HL-60 (cell line): ENCODE data around the gene LENG9.

Experiments
- DNase-seq, 2 experiments: peaks; one replicate each; pipeline ENCODE4 v3.0.0-alpha.2; 2010 to 2020; ENCODE audit warnings: low read depth in 1 of 2, low spot score in 1 of 2
- H3K27ac ChIP-seq: fragments of 250-450 bp; sonication (Bioruptor Pico); replicated peaks from 2 replicates; pipeline ENCODE4 v1.5.1; 2020; ENCODE audit warnings: mild to moderate bottlenecking, moderate library complexity
- H3K27me3 ChIP-seq: fragments of 250-450 bp; sonication (Bioruptor Pico); 2 replicates; pipeline ENCODE4 v1.5.1; 2021; ENCODE audit warnings: mild to moderate bottlenecking, moderate library complexity; ENCODE audit not compliant: insufficient read depth, poor library complexity, severe bottlenecking
- H3K4me3 ChIP-seq: replicated peaks from 2 replicates; pipeline ENCODE4 v1.5.1; 2011; ENCODE audit warnings: mild to moderate bottlenecking, control low read depth, low read length; ENCODE audit not compliant: insufficient read depth
- GABPA ChIP-seq: IDR thresholded peaks from 2 replicates; pipeline ENCODE4 v1.6.1; 2012; ENCODE audit warnings: low read depth
- POLR2AphosphoS5 ChIP-seq: IDR thresholded peaks from 2 replicates; pipeline ENCODE4 v1.6.1; 2012; ENCODE audit warnings: low read depth
- REST ChIP-seq: IDR thresholded peaks from 2 replicates; pipeline ENCODE4 v1.6.1; 2012; ENCODE audit warnings: low read depth; ENCODE audit not compliant: insufficient replicate concordance
- SPI1 ChIP-seq: IDR thresholded peaks from 2 replicates; pipeline ENCODE4 v1.6.1; 2012; ENCODE audit warnings: low read depth, mild to moderate bottlenecking, borderline replicate concordance
- TF ChIP-seq, protein P1 (sequence below): IDR thresholded peaks from one replicate; pipeline ENCODE4 v1.5.1; 2011; ENCODE audit warnings: low read length, control low read depth, inconsistent platforms; ENCODE audit not compliant: insufficient read depth

LENG9 gene

GRCh38 chr19:54481326-54481930 lies 17.9 kb upstream of the LENG9 start:
- DNase-seq, result peak in 1 of 2 experiments; percentile 28

GRCh38 chr19:54480051-54480450 lies 16.5 kb upstream of the LENG9 start:
- no peak for DNase-seq

More at GRCh38 chr19:54481326-54481930, 17.9 kb upstream of the LENG9 start:
- TF ChIP-seq POLR2AphosphoS5 (no peak), REST (no peak), SPI1 (no peak), GABPA (no peak)
- TF ChIP-seq, protein P1, sequence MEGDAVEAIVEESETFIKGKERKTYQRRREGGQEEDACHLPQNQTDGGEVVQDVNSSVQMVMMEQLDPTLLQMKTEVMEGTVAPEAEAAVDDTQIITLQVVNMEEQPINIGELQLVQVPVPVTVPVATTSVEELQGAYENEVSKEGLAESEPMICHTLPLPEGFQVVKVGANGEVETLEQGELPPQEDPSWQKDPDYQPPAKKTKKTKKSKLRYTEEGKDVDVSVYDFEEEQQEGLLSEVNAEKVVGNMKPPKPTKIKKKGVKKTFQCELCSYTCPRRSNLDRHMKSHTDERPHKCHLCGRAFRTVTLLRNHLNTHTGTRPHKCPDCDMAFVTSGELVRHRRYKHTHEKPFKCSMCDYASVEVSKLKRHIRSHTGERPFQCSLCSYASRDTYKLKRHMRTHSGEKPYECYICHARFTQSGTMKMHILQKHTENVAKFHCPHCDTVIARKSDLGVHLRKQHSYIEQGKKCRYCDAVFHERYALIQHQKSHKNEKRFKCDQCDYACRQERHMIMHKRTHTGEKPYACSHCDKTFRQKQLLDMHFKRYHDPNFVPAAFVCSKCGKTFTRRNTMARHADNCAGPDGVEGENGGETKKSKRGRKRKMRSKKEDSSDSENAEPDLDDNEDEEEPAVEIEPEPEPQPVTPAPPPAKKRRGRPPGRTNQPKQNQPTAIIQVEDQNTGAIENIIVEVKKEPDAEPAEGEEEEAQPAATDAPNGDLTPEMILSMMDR, result peak; percentile 56
- H3K27ac ChIP-seq, result no peak overlapping the region
- H3K27me3 ChIP-seq, result peaks cover 24% of the 10 kb centered on the region
- H3K4me3 ChIP-seq, result no peak overlapping the region

More at GRCh38 chr19:54480051-54480450, 16.5 kb upstream of the LENG9 start:
- TF ChIP-seq SPI1 (no peak), POLR2AphosphoS5 (no peak), GABPA (no peak), REST (no peak)
- TF ChIP-seq, protein P1, result no peak
- Histone ChIP-seq H3K4me3 (no peak overlapping the region), H3K27me3 (peaks cover 24% of the 10 kb centered on the region), H3K27ac (no peak overlapping the region)
